GM19351 (cell line): ENCODE results near the gene ASB10.

Source experiments
- ATAC-seq: cut with Tn5 transposase; IDR thresholded peaks from one replicate; pipeline ENCODE4 v1.9.1; 2021; ENCODE audit warnings: mild to moderate bottlenecking, moderate library complexity; ENCODE audit not compliant: unreplicated experiment

ASB10 gene

GRCh38 chr7:151167197-151167961 is 19.7 kb downstream of the ASB10 start, which contains the start of gene GBX1:
Gene GBX1, minus strand, starts transcription at chr7:151167694. Its CDS starts 146 bp downstream, at chr7:151167548.
- no peak for ATAC-seq

DNA sequence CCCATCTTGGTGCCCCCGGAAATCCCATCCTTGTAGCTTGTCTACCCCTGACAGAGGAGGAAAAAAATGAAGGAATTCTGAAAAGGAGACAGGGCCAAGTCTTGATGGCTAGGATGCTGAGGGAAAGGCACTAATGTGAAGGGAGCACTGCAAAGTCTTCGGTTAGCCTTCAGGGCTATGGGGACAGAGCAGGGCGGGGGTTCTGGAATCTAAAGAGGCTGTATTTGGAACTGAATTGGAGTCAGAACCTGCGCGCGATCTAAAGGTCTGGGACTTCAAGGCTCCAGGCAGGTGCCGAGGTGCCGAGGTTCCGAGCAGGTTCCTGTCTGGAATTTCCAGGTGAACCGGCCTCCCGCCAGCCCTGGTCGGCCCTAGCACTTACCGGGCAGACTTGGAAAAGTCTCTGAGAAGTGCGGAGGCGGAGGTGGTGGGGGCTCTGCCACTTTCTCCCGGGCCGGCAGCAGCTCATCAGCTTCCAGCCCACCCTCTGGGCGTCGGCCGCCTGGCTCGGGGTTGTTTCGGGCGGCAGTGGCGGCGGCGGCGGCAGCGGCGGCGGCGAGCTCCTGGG is 20.3 kb downstream of the ASB10 start:
- ATAC-seq = no peak

DNA sequence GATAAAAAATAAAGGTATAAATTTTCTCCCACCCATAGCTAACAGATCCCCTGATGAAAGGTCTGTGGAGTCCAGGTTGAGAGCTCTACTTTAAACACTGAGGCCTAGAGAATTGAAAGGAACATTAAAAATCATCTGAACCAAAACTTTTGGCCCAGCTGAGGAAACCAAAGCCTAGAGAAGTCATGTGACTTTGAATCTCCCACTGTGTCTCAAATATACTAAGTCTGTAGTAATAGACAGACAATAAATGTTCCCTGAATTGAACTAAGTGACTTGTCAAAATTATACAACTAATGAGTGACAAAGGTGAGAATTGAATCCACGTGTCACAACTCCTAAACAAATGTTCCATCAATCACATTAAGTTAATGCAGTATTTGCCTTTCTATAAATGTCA is 25.3 kb downstream of the ASB10 start:
- ATAC-seq = no peak

DNA sequence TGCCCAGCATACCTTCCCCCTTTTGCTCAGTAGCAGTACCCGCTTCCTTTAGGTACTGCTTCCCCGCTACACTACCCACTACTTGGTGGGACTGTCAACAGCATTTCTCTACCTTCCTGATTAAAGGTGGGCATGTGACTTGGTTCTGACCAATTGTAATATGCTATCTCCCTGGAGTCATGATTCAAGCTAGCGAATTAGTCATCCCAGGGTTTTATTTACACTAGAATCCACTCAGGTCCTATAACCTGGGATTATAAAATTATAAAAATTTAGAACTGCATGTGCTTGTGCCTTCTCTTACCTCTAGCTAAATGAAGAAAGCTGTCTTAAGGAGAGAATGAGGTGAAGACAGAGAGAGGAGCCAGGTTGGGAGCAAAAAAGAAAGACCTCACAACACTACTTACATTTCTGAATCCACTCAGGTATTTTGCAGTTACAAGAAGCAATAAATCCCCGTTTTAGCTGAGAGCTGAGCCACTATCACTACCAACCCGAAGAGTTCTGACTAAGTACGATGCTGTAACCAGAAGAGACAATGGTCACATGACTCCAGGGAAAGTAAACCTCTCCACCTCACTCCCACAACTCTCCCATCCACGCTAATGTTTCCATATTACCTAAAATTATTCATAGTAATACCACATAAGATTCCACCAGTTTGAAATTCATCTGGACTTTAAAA is 29.3 kb downstream of the ASB10 start:
- no peak for ATAC-seq

DNA sequence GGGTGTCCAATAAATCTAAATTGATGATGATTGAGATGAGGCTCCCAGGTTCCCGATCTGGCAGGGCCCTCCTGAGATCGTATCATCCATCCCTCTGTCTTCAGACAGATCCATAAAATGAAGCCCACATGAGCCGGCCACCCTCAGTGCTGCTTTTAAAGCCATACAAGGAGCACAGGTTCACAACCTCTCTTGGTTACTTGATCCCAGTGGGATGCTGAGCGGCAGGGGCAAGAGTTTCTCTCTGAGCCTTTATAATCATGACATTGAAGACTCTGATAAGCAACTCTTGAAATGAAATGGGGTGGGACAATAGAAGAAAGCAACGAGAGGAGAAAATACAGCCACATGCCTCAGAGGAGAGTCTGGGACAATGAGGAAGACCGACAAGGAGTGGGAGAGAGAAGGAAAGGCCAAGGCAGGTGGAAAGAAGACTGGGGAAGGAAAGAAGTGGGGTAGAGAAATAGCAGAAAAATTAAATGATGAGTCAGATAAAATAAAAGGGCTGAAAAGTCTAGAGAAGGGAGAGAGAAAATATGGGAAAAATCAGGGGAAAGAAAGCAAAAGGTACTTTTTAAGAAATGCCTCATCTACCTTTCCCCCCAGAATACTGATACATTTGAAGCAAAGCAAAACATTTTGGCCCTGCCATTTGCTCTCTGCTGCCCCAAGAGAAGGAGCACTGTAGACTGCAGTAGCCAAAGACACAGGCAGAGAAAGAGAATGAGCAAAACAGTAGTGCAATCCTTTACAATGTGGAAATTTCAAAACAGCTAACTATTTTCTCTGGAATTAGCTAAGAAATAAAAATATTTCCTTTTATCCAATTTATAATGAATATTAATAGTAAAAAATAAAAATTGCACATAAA is 34.2 kb downstream of the ASB10 start:
- ATAC-seq = no peak

DNA sequence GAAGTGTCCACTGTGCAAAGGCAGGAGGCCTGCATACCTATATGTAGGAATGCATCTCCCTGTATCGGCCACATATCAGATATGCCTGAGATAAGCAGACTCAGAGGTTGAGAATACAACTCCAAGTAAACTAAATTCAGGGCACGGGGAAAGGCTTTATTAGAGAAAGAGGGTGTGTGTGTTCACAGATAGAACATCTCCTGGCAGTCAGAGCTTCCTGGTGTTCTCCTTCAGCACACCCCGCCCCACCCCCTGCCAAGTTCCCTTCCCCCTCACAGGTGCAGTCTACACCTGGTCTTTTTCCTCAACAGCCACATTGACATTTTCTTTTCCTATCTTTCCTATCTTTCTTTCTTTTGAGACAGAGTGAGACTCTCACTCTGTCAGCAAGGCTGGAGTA is 36.7 kb downstream of the ASB10 start:
- ATAC-seq = no peak

DNA sequence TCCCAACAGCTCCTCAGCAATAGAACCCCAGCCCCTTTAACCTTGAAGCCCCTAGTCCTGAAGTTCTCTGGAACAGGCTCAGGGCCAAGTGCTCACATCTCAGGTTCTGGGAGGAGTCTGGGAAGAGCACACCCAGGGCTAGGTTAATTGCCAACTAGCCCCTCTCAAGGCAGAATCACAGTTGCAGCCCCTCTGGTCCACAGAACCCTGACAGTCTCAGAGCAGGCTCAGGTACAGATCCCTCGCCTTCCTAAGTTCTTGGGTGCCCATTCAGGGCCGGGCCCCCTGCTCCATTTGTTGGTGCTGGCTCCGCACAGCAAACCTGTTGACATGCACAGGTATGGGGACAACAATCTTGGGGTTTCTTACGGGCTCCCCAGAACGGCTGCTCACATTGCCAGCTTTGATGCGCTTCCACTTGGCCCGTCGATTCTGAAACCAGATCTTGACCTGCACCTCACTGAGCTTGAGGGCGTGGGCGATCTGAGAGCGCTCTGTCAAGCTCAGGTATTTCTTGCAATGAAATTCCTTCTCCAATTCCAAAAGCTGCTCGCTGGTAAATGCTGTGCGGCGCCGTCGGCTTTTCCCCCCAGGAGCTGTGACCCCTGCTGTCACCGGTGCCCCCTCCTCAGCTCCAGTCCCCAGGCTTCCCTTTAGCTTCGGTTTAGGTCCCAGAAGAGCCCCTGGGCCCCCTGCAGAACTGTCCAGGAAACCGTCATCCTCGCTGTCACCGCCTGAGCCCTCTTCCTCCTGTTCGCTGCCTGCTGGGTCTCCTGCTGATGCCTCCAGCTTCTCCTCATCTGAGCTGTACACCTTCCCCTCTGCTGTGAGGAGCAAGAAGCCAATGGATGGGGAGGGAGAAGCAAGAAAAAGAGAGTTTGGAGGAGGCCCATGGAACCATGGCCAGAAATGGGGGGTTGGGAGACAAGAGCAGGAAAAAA is 38.5 kb downstream of the ASB10 start:
- ATAC-seq = no peak

GRCh38 chr7:151146761-151147160 is 40.3 kb downstream of the ASB10 start:
- no peak for ATAC-seq

GRCh38 chr7:151144387-151144786 is 42.7 kb downstream of the ASB10 start:
- no peak for ATAC-seq

DNA sequence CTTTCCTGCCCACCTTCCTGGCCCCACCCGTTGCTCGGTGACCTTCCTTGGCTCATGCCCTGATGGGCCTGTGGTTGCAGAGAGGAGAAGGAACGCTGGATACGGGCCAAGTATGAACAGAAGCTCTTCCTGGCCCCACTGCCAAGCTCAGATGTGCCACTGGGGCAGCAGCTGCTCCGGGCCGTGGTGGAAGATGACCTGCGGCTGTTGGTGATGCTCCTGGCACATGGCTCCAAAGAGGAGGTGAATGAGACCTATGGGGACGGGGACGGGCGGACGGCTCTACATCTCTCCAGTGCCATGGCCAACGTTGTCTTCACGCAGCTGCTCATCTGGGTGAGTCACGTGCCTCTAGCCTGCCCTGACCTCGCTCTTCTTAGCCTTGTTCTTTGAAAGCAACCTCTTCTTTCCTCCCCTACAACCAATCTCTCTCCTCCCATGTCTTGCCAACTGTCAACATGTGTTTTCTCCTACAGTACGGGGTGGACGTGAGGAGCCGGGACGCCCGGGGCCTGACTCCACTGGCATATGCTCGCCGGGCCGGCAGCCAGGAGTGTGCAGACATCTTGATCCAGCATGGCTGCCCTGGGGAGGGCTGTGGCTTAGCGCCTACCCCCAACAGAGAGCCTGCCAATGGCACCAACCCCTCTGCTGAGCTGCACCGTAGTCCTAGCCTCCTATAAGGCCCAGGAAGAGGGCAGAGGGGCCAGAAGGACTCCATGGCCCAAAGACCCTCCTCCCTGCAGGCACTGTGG is 43.6 kb downstream of the ASB10 start:
- no peak for ATAC-seq

- no peak for ATAC-seq
Measured at GRCh38 chr7:151142686-151143040, 44.4 kb downstream of the ASB10 start.

DNA sequence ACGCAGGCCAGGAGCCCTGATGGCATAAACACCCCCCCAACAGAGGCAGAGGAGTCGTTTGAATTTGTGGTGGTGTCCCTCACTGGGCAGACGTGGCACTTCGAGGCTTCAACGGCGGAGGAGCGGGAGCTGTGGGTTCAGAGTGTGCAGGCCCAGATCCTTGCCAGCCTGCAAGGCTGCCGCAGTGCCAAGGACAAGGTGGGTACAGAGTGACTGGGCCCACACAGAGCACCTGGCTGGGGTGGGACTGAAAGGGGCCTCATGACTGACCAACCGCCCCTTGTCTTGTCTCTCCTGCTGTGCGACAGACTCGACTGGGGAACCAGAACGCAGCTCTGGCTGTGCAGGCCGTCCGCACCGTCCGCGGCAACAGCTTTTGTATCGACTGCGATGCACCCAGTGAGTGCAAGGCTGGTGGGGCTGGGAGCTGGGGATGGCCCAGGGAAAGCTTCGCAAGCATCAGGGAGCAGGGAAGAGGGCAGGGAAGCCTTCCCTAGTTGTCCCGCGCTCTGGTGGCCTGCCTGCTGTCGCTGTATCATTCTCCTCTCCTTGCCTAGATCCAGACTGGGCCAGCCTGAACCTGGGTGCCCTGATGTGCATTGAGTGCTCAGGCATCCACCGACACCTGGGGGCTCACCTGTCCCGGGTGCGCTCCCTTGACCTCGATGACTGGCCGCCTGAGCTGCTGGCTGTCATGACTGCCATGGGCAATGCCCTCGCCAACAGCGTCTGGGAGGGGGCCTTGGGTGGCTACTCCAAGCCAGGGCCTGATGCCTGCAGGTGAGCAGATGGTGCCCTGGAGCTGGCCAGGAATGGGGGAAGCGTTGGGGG is 45.0 kb downstream of the ASB10 start:
- ATAC-seq = no peak

GRCh38 chr7:151141311-151141854 is 45.7 kb downstream of the ASB10 start:
- no peak for ATAC-seq

- ATAC-seq = no peak
Measured at GRCh38 chr7:151140826-151141225, 46.2 kb downstream of the ASB10 start.

GRCh38 chr7:151139791-151140190 is 47.3 kb downstream of the ASB10 start:
- ATAC-seq = no peak

DNA sequence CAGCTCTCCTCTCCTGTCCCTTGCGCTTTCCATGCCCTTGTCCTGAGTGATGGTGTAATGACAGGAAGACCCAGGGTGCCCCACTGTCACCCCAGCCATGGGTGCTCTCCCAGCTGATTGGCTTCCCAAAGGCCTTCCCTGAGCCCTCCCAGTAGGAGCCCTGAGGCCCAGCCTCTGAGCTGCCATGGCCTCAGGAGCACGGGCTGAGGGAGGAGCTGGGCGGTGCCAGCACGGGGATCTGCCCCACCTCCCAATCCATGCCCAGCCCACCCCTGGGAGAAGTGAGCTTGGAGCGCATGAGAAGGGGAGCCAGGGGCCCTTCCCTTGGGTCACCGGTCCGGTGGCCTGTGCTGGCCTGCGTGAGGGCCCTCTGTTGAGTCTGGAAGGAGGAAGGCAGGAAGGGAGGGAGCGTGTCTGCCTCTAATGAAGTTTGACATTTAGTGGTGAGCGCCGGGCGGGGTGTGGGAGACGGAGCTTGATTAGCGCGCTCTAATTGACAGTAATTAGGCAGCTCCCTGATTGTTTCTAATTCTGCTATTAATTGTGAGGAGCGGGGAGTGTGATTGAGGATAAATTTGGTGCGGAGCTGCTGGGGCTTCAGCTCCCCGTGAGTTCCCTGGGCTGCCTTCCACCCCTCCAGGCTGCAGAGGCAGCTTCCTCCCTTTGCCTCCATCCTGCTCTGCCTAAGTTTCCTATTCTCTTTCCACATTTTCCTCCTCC is 47.8 kb downstream of the ASB10 start:
- ATAC-seq = no peak

- no peak for ATAC-seq
Measured at GRCh38 chr7:151138153-151138851, 48.7 kb downstream of the ASB10 start.
